Stimulated activated CD4-positive, alpha-beta T cell treated with anti-CD3 and anti-CD28 coated beads, Interleukin-12 subunit alpha, Interleukin-12 subunit beta, amount 100 ng/mL, for 48 hours (primary cell): ENCODE measurements around the gene SLIT2.

Experiments
- DNase-seq, 3 donors: peaks; one replicate each; pipeline ENCODE4 v3.0.0-alpha.2; 2020; ENCODE audit warnings: low read depth in 2 of 3, low spot score in 1 of 3

The SLIT2 gene

GRCh38 chr4:20299515-20299914 is 47.8 kb downstream of the SLIT2 start:
- no peak for DNase-seq

DNA sequence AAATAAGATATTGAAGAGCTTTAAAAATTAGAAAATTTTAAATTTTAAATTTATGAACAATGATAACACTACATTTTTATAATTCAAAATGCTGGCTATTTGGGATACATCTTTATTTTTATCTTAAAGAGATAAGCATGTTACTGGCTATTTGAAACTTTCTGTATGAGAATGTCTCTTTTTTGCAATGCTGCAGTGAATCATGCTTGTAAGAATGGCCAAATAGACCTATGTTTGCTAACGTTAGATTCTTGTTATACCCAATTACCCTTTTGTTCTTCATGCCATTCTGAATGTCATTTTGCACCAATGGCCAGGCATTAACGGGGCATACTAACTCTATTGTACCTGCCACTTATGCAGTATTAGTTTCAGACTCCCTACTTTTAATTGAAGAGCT is 49.5 kb downstream of the SLIT2 start:
- no peak for DNase-seq
